ENCODE data around the gene OR1N2.
"Not testable (repeated sequence)": the region's sequence is repeated elsewhere in the genome, so short reads cannot be mapped to it uniquely, and the experiment has no call there.

OR1N2 gene

DNA sequence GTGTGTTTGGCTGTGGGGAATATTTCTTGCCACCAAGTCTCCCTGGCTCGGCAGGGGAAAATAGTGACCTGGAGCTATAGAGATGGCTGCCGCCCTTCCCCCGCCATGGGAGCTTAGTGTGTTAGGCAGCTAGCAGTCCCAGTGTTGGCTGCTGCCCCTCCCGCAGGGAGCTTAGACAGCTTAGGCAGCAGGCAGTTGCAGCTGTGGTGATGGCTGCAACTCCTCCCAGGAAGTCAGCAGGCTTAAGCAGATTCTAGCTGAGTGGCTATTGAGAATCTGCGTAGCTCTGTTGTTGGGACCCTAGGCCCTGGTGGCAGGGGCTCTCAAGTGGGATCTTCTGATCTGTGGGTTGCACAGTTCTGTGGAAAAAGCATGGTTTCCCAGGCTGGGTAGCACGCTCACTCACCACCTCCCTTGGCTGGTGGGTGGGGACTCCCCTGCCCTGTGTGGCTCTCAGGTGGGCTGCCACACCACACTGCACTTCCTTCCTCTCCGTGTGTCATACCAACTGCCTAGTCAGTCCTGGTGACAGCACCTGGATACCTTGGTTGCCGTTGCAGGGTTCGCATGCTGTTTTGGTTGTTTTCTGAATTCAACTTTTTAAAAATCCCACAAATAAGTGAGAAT is 9.3 kb downstream of the OR1N2 start:
- no peak overlapping the region for H3K4me3 ChIP-seq (ENCODE audit: low read depth, low read length)
- TF ChIP-seq, protein P1, sequence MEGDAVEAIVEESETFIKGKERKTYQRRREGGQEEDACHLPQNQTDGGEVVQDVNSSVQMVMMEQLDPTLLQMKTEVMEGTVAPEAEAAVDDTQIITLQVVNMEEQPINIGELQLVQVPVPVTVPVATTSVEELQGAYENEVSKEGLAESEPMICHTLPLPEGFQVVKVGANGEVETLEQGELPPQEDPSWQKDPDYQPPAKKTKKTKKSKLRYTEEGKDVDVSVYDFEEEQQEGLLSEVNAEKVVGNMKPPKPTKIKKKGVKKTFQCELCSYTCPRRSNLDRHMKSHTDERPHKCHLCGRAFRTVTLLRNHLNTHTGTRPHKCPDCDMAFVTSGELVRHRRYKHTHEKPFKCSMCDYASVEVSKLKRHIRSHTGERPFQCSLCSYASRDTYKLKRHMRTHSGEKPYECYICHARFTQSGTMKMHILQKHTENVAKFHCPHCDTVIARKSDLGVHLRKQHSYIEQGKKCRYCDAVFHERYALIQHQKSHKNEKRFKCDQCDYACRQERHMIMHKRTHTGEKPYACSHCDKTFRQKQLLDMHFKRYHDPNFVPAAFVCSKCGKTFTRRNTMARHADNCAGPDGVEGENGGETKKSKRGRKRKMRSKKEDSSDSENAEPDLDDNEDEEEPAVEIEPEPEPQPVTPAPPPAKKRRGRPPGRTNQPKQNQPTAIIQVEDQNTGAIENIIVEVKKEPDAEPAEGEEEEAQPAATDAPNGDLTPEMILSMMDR (IDR thresholded peaks at IDR 0.05; ENCODE audit: low read depth, low read length, missing control alignments), result no peak
- no peak for DNase-seq (ENCODE audit: low read depth)

DNA sequence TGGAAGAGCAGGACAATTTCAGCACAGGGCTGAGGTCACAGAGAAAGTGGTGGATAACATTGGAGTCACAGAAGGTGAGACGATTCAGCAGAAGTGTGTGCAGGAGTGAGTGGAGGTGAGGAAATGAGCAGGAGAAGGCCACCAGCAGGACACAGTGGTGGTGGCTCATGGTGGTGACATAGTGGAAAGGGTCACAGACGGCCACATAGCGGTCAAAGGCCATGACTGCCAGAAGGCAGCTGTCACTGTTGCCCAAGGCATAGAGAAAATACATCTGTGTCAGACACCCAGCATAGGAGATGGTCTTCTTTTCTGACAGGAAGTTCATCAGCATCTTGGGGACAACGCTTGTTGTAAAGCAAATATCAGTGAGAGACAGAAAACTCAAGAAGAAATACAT is 15.0 kb downstream of the OR1N2 start:
- no peak for DNase-seq (ENCODE audit: low read depth)
- TF ChIP-seq, protein P1 (IDR thresholded peaks at IDR 0.05; ENCODE audit: low read depth, low read length, missing control alignments), result no peak
- H3K4me3 ChIP-seq (ENCODE audit: low read depth, low read length), result no peak overlapping the region

DNA sequence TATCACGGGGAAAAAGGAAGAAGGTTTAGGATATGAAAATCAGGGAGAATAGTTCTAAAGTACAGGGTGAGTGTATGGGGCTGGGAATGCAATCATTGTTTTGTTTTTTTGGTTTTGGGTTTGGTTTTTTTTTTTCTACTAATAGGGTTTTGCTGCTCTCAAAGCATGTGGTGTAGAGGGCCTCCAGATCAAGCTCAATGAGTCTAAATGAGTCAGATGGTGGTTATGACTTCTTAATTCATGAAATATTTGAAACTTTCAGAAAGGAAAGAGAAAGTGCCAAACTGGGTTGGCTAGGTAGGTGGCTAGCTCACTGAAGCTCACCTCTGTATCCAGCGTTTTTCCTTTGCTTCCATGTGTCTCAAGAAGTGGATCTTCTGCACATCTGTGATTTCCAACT is 19.5 kb downstream of the OR1N2 start:
- no peak for DNase-seq (ENCODE audit: low read depth)
- no peak overlapping the region for H3K4me3 ChIP-seq (ENCODE audit: low read depth, low read length)
- TF ChIP-seq, protein P1 (IDR thresholded peaks at IDR 0.05; ENCODE audit: low read depth, low read length, missing control alignments), result no peak

DNA sequence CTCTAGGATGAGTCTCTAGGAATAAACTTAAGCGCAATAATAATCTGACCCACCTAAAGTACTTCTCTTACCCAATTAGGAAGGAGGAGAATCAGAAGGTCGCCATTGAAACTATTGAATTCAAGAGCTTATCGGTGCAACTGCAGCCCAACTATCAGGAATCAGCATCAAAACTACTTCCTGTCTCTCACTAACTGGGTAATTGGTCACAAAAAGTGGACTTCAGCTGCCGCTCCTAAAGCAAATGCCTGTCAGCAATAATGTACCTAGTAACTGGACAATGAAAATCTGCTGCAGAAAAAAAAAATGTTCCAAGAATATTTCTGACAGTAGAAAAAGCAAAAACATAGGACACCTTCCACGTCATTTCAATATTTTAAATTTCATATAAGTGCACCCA is 27.0 kb downstream of the OR1N2 start:
- no peak for DNase-seq (ENCODE audit: low read depth)
- H3K4me3 ChIP-seq (ENCODE audit: low read depth, low read length), result no peak overlapping the region
- TF ChIP-seq, protein P1 (IDR thresholded peaks at IDR 0.05; ENCODE audit: low read depth, low read length, missing control alignments), result no peak

DNA sequence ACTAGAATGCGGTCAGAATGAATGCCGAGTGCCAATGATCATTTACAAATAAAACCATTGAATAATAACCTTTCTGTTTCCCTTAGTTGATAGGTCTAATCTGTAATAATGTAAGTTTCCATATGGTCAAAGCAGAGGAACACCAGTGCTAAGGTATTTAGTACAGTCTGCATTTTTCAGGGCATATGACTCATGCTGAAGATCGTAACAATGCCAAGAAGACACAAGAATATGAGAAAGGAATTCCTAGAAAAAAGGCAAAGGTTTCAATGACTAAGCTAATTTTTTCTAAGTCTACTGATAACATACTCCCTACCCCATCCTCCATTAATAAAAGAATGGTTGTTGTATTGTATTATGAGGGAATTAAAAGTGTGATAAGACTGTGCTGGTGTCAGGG is 27.4 kb downstream of the OR1N2 start:
- TF ChIP-seq, protein P1 (IDR thresholded peaks at IDR 0.05; ENCODE audit: low read depth, low read length, missing control alignments), result no peak
- no peak for DNase-seq (ENCODE audit: low read depth)

DNA sequence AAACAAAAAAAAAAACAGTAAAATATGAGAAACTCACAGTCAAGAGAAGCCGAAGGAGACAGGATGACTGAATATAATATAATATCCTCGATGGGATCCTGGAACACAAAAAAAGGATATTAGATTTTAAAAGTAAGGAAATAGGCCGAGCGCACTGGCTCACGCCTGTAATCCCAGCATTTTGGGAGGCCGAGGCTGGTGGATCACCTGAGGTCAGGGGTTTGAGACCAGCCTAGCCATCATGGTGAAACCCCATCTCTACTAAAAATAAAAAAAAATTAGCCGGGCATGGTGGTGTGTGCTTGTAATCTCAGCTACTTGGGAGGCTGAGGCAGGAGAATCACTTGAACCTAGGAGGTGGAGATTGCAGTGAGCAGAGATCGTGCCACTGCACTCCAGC is 30.4 kb downstream of the OR1N2 start, which contains the start of gene OR1L8:
OR1L8 (minus strand) TSS at position 101 of the 400 bp plus-strand sequence. CDS start 14,907 bp downstream, outside the sequence.
- not testable (repeated sequence) for H3K4me3 ChIP-seq (ENCODE audit: low read depth, low read length); DNase-seq (ENCODE audit: low read depth)

More for the DNA sequence above, 27.4 kb downstream of the OR1N2 start:
- no peak overlapping the region for H3K4me3 ChIP-seq (ENCODE audit: low read depth, low read length)
